MM.1S (cell line): ENCODE data around the gene ST6GALNAC4.

Experiments
- DNase-seq: peaks from one replicate; pipeline ENCODE4 v3.0.0-alpha.2; 2015
- H2AFZ ChIP-seq: fragments of 300-600 bp; sonication (generic); 2 replicates; pipeline ENCODE4 v1.6.0; 2016; ENCODE audit warnings: antibody characterized with exemption, low read length
- H3F3A ChIP-seq: fragments of 300-600 bp; sonication (generic); 2 replicates; pipeline ENCODE4 v1.6.1; 2016; ENCODE audit warnings: mild to moderate bottlenecking, antibody characterized with exemption, low read length, moderate library complexity, mixed read lengths; ENCODE audit not compliant: insufficient read depth
- H3K27ac ChIP-seq: fragments of 300-600 bp; sonication (generic); 2 replicates; pipeline ENCODE4 v1.5.1; 2016; ENCODE audit warnings: mild to moderate bottlenecking, low read length
- H3K27me3 ChIP-seq: fragments of 300-600 bp; sonication (generic); replicated peaks from 2 replicates; pipeline ENCODE4 v1.6.0; 2016; ENCODE audit warnings: low read length; ENCODE audit not compliant: insufficient read depth
- H3K36me3 ChIP-seq: fragments of 300-600 bp; sonication (generic); replicated peaks from 2 replicates; pipeline ENCODE4 v1.6.1; 2016; ENCODE audit warnings: mild to moderate bottlenecking, low read length, mixed read lengths; ENCODE audit not compliant: insufficient read depth
- H3K4me1 ChIP-seq: fragments of 300-600 bp; sonication (generic); 2 replicates; pipeline ENCODE4 v1.6.1; 2016; ENCODE audit warnings: low read length, mixed read lengths
- H3K4me2 ChIP-seq: fragments of 300-600 bp; sonication (generic); 2 replicates; pipeline ENCODE4 v1.6.0; 2016; ENCODE audit warnings: low read depth, low read length
- H3K4me3 ChIP-seq: fragments of 300-600 bp; sonication (generic); 2 replicates; pipeline ENCODE4 v1.5.1; 2016; ENCODE audit warnings: low read length, mixed read lengths
- H3K79me2 ChIP-seq: fragments of 300-600 bp; sonication (generic); 2 replicates; pipeline ENCODE4 v1.6.1; 2016; ENCODE audit warnings: mixed run types, low read length, mixed read lengths
- H3K9ac ChIP-seq: fragments of 300-600 bp; sonication (generic); 2 replicates; pipeline ENCODE4 v1.6.1; 2016; ENCODE audit warnings: low read length, mixed read lengths
- H3K9me2 ChIP-seq: fragments of 300-600 bp; sonication (generic); replicated peaks from 2 replicates; pipeline ENCODE4 v1.6.1; 2016; ENCODE audit warnings: mild to moderate bottlenecking, low read length, mixed read lengths; ENCODE audit not compliant: insufficient read depth
- H3K9me3 ChIP-seq: fragments of 300-600 bp; sonication (generic); replicated peaks from 2 replicates; pipeline ENCODE4 v1.6.1; 2016; ENCODE audit warnings: mild to moderate bottlenecking, low read length, mixed read lengths; ENCODE audit not compliant: insufficient read depth
- H4K20me1 ChIP-seq: fragments of 300-600 bp; sonication (generic); 2 replicates; pipeline ENCODE4 v1.6.1; 2016; ENCODE audit warnings: mild to moderate bottlenecking, low read length, moderate library complexity, mixed read lengths; ENCODE audit not compliant: insufficient read depth
- EZH2 ChIP-seq: fragments of 300-600 bp; sonication (generic); optimal IDR thresholded peaks from 2 replicates; pipeline ENCODE3; 2017; ENCODE audit warnings: low read depth, mild to moderate bottlenecking, antibody characterized with exemption, low read length, mixed read lengths
- EZH2phosphoT487 ChIP-seq: fragments of 300-600 bp; sonication (generic); IDR thresholded peaks from 2 replicates; pipeline ENCODE4 v1.6.1; 2018; ENCODE audit warnings: antibody characterized with exemption, low read length
- TF ChIP-seq, protein P1 (sequence below): fragments of 300-600 bp; sonication (generic); IDR thresholded peaks from 2 replicates; pipeline ENCODE4 v1.5.1; 2016; ENCODE audit warnings: antibody characterized with exemption, low read length, mixed read lengths

Gene ST6GALNAC4

DNA sequence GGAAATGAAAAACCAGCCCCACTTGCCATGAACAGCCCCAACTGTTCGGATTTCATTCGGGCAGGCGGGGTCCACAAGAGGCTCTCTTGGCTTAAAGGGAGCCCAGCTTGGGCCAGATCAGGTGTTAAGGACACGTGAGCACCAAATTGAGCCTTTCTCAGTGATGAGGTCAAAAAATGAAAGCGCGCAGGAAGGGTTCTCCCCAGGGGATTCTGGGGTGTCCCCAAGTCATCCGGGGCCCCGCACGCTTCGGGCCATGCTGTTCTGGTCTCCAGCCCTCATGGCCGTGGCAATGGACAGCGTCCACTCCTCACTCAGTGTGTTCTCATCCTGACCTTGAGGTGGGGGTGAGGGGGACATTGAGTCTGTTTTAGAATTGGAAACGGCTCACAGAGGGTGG is 50.3 kb downstream of the ST6GALNAC4 start:
- Histone ChIP-seq H3F3A (no peaks in the 10 kb centered on the region), H3K4me1 (no peaks in the 10 kb centered on the region), H3K4me3 (no peak overlapping the region), H3K79me2 (no peaks in the 10 kb centered on the region), H3K27me3 (no peaks in the 10 kb centered on the region), H3K9me2 (no peaks in the 10 kb centered on the region), H2AFZ (no peak overlapping the region), H4K20me1 (no peaks in the 10 kb centered on the region), H3K4me2 (no peak overlapping the region), H3K9ac (no peak overlapping the region), H3K36me3 (no peaks in the 10 kb centered on the region), H3K9me3 (no peaks in the 10 kb centered on the region), H3K27ac (no peak overlapping the region)
- no peak for DNase-seq
- TF ChIP-seq EZH2: no peak
- no peak for TF ChIP-seq EZH2phosphoT487
- TF ChIP-seq, protein P1, sequence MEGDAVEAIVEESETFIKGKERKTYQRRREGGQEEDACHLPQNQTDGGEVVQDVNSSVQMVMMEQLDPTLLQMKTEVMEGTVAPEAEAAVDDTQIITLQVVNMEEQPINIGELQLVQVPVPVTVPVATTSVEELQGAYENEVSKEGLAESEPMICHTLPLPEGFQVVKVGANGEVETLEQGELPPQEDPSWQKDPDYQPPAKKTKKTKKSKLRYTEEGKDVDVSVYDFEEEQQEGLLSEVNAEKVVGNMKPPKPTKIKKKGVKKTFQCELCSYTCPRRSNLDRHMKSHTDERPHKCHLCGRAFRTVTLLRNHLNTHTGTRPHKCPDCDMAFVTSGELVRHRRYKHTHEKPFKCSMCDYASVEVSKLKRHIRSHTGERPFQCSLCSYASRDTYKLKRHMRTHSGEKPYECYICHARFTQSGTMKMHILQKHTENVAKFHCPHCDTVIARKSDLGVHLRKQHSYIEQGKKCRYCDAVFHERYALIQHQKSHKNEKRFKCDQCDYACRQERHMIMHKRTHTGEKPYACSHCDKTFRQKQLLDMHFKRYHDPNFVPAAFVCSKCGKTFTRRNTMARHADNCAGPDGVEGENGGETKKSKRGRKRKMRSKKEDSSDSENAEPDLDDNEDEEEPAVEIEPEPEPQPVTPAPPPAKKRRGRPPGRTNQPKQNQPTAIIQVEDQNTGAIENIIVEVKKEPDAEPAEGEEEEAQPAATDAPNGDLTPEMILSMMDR: no peak

DNA sequence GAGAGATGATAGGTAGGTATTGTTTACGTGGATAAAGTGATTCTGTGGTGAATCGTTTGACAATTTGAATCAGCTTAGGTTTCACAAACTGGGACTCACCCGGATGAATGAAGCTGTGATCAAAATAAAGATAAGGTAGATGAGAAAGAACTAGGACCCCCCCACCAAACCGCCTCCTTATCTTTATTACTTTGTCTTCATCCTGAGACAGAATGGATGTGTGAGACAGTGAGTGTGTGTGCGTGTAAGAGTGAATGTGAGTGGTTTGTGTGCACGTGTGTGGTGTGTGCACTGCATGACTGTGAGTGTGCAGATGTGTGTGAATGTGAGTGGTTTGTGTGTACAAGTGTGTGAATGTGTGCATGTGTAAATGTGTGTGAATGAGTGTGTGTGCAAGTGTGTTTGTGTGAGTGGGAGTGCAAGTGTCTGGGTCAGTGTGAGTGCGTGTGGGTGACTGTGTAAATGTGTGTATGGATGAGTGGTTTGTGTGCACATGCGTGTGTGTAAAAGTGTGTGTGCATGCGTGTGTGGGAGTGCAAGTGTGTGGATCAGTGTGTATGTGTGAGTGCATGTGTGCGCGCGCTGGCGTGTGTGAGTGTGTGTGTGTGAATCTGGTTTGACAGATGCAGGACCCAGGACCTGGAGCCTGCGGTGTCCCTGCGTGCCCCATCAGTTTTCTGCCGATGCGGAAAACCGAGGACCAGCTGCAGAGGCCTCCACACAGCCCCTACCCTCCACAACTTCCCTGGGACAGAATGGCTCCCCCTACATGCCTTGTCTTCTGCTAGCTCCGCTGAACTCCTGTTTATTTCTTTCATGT is 51.0 kb downstream of the ST6GALNAC4 start:
- DNase-seq: no peak
- TF ChIP-seq EZH2phosphoT487: no peak
- H3K36me3 ChIP-seq: no peaks in the 10 kb centered on the region
- no peak overlapping the region for H2AFZ ChIP-seq
- no peaks in the 10 kb centered on the region for H4K20me1 ChIP-seq
- H3K9me3 ChIP-seq: no peaks in the 10 kb centered on the region
- H3F3A ChIP-seq: no peaks in the 10 kb centered on the region
- H3K4me3 ChIP-seq: no peak overlapping the region
- H3K9ac ChIP-seq: no peak overlapping the region
- H3K27ac ChIP-seq: no peak overlapping the region
- no peaks in the 10 kb centered on the region for H3K27me3 ChIP-seq
- no peaks in the 10 kb centered on the region for H3K9me2 ChIP-seq
- no peaks in the 10 kb centered on the region for H3K79me2 ChIP-seq
- no peak overlapping the region for H3K4me2 ChIP-seq
- no peaks in the 10 kb centered on the region for H3K4me1 ChIP-seq

DNA sequence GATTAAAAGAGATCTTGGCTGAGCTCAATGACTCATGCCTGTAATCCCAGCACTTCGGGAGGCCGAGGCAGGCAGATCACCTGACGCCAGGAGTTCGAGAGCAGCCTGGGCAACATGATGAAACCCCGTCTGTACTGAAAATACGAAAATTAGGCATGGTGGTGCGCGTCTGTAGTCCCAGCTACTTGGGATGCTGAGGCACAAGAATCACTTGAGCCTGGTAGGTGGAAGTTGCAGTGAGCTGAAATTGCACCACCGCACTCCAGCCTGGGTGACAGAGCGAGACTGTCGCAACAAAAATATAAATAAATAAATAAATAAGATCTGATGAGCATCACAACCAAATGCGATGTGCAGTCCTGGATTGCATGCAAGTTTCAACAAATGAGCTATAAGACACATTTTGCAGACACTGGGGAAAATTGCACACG is 53.6 kb downstream of the ST6GALNAC4 start:
- Histone ChIP-seq H3K4me1 (no peaks in the 10 kb centered on the region), H3K27ac (no peak overlapping the region), H3K4me2 (no peak overlapping the region), H3K9me2 (no peaks in the 10 kb centered on the region), H4K20me1 (no peaks in the 10 kb centered on the region), H3F3A (no peaks in the 10 kb centered on the region), H3K4me3 (no peak overlapping the region), H2AFZ (no peak overlapping the region), H3K36me3 (no peaks in the 10 kb centered on the region), H3K9ac (no peak overlapping the region), H3K79me2 (no peaks in the 10 kb centered on the region), H3K27me3 (no peaks in the 10 kb centered on the region), H3K9me3 (no peaks in the 10 kb centered on the region)
- TF ChIP-seq, protein P1: no peak
- TF ChIP-seq EZH2 (no peak), EZH2phosphoT487 (no peak)
- DNase-seq: no peak
